ENCODE measurements around the gene MRC1.

The MRC1 gene

DNA sequence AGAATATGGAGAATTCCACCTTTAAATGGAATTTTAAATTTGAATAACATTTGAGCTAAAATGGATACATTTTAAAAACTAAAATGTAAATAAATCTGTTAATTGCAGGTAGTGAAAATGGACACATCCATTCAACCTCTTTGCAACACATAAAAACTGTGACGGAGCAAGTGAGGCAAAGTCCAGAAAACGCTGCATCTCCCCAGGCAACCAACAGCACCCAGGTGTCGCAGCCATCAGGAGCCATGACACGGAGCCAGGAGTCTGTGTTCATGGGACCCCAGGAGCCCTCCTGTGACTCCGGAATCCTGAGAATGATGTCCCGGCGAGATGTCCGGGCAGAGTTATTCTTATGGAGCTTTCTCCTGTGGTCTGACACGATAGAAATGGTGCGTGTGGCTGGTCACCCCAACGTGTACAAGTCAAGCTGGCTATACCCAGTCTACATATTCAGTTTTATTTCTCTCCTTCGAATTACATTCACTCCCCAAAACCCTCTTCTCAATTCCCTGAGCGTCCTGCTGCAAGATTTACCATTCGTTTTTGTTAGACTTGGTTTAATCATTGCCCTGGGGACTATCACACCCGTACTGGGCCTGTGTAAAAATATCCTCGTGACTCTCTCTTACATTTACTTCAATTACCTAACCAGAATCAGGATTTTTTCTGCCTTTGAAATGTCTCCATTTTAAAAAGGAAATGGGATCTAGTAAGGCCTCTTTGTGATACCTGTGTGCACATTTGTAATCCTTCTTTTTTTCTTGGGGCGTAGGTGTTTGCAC, 13.1 kb upstream of the MRC1 start:
- no peak for DNase-seq (ENCODE audit: low spot score)

DNA sequence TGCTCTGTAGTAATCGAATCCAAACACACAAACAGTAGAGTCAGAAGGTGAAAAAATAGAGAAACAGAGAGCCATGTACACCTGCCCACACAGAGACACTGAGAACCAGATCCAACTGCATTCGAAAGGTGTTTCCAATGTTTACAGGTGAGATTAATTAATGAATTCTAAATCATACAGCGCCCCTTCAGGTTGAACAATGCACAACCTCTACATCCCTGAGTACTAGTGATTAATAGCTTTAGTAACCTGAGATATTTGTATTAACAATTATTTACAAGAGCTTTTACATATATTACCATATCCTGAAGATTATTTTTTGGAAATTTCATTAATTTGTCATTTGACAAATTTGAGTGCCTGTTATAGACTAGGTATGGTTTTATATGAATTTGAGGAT, 7.6 kb upstream of the MRC1 start:
- DNase-seq (ENCODE audit: low spot score), result no peak

DNA sequence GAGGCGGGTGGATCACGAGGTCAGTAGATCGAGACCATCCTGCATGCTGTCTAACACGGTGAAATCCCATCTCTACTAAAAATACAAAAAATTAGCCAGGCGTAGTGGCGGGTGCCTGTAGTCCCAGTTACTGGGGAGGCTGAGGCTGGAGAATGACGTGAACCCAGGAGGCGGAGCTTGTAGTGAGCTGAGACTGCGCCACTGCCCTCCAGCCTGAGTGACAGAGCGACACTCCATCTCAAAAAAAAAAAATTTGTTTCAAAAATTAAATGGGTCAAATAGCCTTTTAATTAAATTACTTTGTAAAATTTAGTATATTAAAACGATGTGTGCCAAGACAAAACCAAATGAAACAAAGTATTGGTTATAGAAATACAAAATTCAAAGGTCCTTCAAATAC, 6.8 kb upstream of the MRC1 start:
- no peak for DNase-seq (ENCODE audit: low spot score)

DNA sequence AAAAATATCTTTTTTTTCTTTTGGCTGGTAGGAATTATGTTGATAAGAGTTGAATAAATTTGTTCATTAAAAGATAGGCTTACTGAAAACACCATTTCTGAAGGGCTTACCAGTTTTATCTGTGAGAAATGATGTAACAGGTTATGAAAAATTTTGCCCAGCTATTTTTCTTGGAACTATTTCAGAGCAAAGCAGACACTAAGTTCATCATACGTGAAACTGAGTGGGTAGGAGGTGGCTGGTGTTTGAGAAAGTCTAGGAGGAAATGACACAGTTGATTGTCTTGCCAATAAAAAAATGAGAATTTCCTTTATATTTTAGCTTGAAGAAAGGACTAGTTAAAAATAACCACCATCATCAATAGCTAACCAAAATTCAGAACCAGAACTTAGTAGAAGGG, 6.2 kb upstream of the MRC1 start:
- DNase-seq (ENCODE audit: low spot score), result no peak

DNA sequence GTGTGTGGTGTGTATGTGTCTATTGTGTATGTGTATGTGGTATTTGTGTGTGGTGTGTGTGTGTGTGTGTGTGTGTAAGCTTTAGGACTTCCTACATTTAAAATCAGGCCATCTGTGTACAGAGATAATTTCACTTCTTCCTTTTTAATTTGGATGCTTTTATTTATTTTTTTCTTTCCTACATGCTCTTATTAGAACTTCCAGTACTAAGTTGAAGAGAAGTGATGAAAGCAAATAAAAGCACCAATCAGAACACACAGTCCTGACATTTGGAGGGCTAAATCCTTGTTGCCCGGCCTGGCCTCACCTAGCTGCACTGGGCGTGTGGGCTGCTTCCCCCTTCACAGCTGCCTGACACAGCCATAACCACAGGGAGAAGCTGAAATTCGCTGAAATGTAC, 3.8 kb upstream of the MRC1 start:
- no peak for DNase-seq (ENCODE audit: low spot score)

DNA sequence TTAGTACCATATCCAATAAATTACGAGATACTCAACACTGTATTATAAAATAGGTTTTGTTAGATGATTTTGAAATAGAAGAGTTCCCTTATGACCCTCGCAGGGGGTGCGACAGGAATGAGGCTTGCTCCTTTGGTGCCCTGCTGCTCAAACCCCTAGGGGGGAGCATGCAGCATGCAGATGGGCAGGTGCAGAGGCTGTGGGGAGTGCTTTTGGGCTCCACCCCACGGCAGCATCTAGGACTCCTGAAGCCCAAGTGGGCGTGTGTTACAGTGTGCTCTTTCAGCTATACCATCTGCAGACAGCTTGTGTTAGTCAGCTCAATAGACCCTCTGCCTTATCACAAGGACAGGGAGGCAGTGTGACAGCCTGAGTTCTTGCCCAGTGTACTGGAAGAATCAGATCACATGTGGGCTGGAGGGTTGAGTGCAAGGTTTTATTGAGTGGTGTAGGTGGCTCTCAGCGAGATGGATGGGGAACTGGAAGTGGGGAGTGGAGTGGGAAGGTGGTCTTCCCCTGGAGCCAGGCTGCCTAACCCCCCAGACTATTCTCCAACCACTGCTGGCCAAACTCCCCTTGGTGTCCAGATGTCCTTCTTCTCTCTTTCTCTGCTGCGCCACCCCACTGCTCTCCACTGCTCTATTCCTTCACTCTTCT, 3.1 kb upstream of the MRC1 start:
- DNase-seq (ENCODE audit: low spot score), result no peak

DNA sequence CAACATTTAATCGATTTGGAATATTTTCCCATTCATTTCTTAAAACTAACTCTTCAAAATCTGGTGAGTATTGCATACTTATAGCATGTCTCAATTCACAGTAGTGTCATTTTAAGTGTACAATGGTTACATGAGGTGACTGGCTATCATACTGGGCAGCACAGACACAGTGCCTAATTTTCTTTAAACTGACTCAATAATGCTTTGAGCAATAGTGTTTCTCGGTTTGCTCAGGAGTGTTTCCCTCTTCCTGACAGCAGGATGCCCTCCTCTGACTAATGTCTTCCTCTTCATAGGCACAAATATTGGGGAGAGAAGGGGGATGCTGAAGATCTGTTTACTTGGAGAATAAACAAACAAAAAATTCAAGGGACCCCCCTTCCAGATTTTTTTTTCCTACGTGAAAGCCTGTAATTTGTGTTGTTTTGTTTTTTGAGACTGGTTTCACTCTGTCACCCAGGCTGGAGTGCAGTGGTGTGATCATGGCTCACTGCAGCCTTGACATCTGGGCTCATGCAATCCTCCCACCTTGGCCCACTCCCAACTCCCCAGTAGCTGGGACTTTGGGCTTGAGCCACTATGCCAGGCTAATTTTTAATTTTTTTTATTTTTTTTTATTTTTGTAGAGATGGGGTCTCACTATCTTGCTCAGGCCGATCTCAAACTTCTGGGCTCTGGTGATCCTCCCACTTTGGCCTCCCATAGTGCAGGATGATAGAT, 2.2 kb downstream of the MRC1 start:
- no peak for DNase-seq (ENCODE audit: low spot score)

DNA sequence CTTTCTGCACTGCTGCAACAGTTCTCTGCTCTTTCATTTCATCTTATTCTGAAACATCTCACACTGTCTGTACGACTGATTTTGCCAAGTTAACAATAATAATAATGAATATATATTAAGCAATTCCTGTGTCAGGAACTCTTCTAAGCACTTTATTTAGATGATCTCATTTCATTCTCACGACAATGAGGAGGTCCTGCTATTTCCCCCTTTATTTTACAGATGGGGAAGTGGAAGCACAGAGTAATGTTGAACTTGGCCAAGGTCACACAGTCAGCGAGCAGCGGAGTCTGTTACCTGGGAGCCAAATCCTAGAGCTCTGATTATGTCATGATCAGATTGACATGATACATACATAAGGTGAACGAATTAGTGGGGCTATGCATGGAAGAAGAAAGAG, 5.8 kb downstream of the MRC1 start:
- no peak for DNase-seq (ENCODE audit: low spot score)

DNA sequence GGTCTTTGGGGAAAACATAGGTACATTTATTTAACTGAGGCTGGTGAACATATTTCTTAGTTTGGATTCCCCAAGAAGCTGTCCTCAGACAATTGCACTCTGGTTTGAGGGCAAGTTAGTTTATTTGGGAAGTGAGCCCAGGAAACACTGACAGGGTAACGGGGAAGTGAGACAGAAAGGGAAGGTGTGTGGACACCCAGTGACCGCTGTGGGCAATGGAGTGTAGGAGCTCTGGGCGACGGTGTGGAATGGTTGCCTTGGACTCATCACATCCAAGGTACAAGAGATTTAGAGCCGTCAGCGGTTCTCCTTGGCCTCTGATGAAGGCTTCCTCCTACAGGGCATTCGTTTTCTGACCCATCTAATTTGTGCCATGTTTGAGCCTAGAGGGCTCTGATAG, 7.1 kb downstream of the MRC1 start:
- no peak for DNase-seq (ENCODE audit: low spot score)

DNA sequence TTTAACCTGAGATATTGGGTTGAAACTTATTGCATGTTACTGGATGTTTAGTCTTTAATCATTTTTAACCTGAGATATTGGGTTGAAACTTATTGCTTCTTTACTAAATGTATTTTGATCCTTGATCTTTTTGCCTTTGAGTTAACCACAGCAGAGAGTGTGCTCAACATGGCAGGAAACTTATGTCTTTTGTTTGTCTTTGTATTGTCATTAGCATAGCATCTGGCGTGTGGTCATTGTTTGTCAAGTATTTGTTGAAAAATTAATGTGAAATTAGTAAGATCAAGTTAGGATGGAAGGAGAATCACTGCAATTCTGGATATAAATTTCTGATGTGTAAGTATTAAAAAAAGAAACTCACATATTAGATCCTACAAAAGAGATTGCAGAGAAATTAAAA, 8.2 kb downstream of the MRC1 start:
- DNase-seq (ENCODE audit: low spot score), result no peak

DNA sequence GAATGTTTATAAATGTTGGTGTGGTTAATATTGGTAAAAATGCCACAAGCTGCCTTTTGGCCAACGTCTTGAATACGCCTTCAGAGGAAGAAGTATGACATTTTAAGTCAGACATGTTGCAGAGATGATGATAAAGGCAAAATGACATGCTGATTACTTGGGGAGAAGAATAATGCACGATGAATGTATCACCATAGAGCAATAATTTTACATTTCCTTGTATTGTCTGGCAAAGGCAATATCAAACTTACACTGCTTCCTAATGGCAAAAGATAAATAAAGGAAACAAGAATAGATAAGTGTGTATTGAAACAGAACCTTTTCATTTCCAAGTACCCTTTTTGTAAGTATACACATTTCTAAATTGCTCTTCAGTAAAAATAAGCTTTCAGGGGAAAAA, 8.6 kb downstream of the MRC1 start:
- no peak for DNase-seq (ENCODE audit: low spot score)

DNA sequence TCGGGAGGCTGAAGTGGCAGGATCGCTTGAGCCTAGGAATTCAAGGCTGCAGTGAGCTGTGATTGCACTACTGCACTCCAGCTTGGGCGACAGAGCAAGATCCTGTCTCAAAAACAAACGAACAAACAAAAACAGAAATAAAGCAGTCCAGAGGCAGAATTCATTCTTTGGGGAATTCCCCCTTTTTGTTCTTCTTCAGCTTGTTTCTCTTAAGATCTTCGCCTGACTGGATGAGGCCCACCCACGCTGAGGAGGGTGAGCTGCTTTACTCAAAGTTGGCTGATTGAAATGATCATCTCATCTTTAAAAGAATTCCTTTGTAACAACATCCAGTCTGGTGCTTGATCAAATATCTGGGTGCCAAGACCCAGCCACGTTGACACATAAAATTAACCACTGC, 10.7 kb downstream of the MRC1 start:
- no peak for DNase-seq (ENCODE audit: low spot score)

DNA sequence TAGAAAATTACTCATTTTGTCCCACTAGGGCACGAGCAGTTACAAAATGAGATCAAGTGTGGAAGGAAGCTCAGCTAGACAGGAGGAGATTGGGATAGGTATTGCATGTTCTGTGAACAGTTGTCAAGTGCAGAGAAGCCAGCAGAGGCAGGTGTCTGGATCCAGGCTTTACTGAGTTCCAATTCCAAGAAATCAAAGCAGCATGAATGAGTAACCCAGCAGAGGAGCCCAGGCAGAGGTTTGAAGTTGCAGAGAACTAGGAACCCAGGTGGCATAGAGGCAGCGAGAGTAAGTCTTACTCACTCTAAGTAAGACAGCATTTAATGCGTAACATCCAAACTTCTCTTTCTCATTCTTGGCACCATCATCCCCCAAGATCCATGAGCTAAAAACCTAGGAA, 11.8 kb downstream of the MRC1 start:
- DNase-seq (ENCODE audit: low spot score), result peak; percentile 10

DNA sequence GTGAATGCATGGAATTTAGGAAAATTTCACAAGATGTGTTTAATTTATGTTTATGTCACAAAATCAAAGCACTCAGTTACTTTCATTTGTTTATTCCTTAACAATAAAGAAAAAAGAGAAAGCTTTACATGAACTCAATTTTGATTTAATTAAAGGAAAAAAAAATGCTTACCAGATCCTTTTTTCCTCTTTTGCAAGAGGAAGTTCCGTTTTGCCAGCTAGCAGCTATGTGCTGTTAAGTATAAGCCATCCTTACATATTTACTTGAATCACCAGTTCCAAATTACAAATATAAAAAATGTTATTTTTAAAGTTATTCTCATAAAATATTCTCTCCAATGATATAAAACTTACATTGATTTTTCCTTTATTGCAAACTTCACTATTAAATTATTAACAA, 12.7 kb downstream of the MRC1 start:
- DNase-seq (ENCODE audit: low spot score), result no peak

DNA sequence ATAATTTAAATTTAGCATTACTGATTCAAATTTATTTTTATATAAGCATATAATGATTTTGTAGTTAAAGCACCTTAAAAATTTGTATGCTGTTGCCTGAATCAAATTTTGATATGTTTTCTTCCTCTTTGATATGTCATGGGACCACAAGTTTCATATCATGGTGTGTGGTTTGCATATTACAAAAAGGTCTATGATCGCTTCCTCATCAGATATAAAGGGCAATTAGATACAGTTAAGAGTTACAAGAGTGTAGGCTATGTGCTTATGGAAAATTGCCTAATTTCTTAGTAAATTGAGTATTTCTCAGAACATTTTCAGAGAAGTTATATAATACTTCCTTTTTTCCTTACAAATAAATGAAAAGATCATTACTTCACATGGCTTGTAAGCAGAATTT, 22.2 kb downstream of the MRC1 start:
- no peak for DNase-seq (ENCODE audit: low spot score)

DNA sequence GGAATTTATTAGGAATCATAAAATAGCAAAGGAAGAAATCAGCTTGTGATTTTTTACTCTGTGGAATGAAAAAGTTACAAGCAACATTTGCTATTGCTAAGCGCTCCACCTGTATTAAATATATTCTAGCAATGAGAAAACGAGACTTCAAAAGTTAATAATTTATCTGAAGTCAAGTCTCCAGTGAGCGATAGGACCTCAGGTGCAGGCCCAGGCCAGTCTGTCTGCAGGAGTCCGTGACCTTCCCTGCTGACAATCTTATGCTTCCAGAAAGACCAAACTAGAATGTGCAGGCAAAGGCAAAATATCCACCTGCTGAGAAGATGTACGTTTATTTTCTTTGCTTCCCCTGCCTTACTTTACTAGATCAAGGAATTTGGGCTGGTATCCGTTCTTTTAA, 22.7 kb downstream of the MRC1 start:
- no peak for DNase-seq (ENCODE audit: low spot score)

DNA sequence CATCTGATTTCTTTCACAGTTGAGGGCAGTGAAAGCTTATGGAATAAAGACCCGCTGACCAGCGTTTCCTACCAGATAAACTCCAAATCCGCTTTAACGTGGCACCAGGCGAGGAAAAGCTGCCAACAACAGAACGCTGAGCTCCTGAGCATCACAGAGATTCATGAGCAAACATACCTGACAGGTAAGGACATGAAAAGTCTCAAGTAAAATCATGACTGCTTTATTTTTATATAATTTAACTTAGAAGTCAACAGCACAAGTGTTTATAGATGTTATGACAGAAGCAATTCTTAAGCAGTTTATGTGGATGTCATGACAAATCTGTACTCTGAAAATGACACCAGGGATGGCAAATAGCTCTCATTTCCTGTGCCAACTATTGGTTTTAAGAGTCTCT, 24.5 kb downstream of the MRC1 start:
- no peak for DNase-seq (ENCODE audit: low spot score)

DNA sequence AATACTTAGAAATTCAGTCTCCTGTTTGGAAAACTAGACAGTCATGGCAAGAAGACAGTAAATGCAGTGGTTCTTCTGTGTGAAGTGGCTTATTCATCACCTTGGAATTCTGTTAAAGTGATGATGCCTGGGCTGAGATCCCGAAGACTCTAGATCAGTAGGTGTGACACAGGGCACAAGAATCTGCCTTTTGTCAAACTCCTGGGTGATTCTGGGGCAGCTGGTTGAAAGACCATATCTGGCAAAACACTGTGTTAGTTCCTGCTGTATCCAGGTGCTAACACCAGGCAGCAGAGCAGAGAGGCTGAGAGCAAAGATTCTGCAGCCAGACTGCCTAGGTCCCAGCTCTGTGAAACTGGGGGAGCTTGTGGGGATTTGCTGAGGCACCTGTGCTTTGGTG, 26.5 kb downstream of the MRC1 start:
- DNase-seq (ENCODE audit: low spot score), result no peak

DNA sequence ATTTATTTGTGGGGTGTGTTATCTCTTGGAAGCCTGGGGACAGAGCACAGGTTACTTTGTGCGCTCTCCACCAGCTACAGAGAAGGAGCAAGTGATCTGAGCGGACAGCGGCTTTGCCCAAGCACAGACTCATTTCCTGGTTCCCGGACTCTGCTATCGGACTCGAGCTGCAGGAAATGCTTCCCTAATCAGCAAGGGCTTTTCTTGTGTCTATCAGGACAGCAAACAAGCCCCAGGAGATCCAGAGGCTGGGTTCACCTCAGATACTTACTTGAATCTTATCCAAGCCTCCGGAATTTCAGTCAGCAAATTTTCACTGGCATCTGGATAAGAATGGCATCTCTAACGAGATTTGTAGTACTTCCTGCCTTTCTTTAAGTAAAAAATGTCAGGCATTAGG, 27.8 kb downstream of the MRC1 start:
- peak; percentile 22 for DNase-seq (ENCODE audit: low spot score)

DNA sequence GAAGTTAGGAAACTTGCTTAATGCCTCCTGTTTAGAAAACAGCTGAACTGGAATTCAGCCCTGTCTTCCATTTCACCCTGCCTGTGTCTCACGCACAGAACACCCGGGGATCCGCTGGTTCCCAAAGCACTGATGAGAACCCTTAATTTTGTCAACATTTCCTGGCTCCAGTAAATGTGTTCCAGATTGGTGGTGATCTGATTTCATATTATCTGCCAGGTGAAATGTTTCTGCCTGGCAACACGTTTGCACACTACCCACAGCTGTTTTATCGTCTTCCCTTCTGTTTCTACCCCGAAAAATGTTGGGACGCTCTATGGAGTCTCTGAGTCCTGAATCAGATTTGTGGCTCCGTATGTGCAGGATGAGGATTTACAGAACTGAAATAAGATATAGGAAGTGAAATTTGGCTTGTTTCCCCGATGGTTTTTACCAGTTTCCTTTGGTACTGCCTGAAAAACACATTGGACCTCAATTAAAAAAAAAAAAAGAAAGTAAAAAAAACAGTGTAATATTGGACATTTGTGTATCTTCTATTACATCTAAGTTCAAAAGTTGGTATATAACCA, 29.0 kb downstream of the MRC1 start:
- DNase-seq (ENCODE audit: low spot score), result peak; percentile 71

DNA sequence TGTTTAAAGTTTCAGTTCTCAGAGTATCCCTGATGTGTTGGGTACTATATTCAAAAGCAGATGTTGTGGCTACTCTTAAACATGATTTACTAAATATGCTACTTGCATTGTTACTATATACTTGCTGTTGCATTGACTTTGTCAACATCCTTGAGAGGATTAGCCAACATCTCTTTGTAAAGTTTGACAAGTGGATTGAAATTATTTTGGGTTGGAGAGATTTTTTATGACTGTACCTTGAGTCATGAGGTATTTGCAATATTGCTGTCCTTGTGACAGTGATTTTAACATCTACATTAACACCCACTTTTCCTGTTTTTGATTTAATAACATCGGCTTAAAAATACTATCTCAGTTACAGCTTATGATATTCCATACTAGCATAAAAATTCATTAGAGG, 31.9 kb downstream of the MRC1 start:
- no peak for DNase-seq (ENCODE audit: low spot score)

DNA sequence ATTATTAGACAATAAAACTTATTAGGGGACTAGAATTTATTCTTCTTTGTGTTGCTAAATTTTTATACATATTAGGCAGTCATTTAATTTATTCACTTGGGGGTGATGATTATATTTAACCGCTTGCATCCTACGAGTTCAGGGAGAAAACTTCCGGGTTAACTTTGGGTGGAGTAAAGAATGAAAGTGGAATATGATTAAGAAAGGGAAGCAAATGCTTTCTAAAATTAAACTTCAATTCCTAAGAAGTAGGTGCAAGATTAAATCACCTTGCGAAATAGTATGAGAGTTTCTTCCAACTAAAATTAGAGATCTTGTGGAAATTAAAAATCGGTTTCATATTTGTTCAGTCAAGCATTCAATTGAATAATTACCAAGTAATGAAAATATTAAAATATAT, 33.5 kb downstream of the MRC1 start:
- DNase-seq (ENCODE audit: low spot score), result no peak

All from pons (tissue), 1 donor.